Measurements from ENCODE around the gene NT5DC1. TPM values are rescaled to one million over a fixed set of nuclear protein-coding genes. Genes with fewer than 3 reads are reported as not detected.

NT5DC1 gene
- 10 to 100 TPM in 4 of 8 experiments, 1 to 10 TPM in 4; 6.0 to 27.8 (median 10.3) TPM for total RNA-seq

- Histone ChIP-seq H3K27ac (peak within 1 kb of the TSS; percentile 79 to 86), H3K4me1 (replicated peaks in 1 of 2) (no peaks in the 10 kb centered on the region), H3K4me3 (peak within 1 kb of the TSS; percentile 60 to 88 (median 76))
- in situ Hi-C loops (cut with MboI; ENCODE audit: low pct_unique_long_range_greater_than_20kb in 2 of 9, low sequenced_read_pairs in 9 of 9, unreplicated experiment in 9 of 9): loop anchor here in 1 of 9 experiments (25.0 kb wide), 1 partner anchor 112 kb away; no protein-coding TSS in a partner anchor
- ATAC-seq (replicated peaks in 6 of 8): peak; percentile 89 to 93 (median 91)
- WGBS, 10 experiments: 0 to 33% (median 5%) methylated on average over 1 to 8 of the region's 87 CpGs; no CpG with 5 or more reads in 1 of the 10 experiments
Observed at GRCh38 chr6:116100419-116101301, at the start of gene NT5DC1. Gene NT5DC1, plus strand, starts transcription at chr6:116100853. Its CDS starts 78 bp downstream, at chr6:116100931.

- H3K4me1 ChIP-seq (replicated peaks in 1 of 2): no peaks in the 10 kb centered on the region
- 31 to 100% (median 79%) methylated on average over 2 to 3 of the region's 3 CpGs for WGBS, 10 experiments
- H3K4me3 ChIP-seq: no peak overlapping the region
- no peak overlapping the region for H3K27ac ChIP-seq
- no peak for ATAC-seq (replicated peaks in 6 of 8)
- in situ Hi-C loops (cut with MboI; ENCODE audit: low pct_unique_long_range_greater_than_20kb in 2 of 9, low sequenced_read_pairs in 9 of 9, unreplicated experiment in 9 of 9): no loop called here
Observed at GRCh38 chr6:116051244-116051643, 49.4 kb upstream of the NT5DC1 start.

GRCh38 chr6:116055513-116055912 lies 45.1 kb upstream of the NT5DC1 start:
- Histone ChIP-seq H3K4me1 (replicated peaks in 1 of 2) (no peaks in the 10 kb centered on the region), H3K27ac (no peak overlapping the region), H3K4me3 (no peak overlapping the region)
- WGBS, 10 experiments: 86 to 100% (median 96%) methylated on average over 1 of the region's 1 CpG; no CpG with 5 or more reads in 6 of the 10 experiments
- ATAC-seq (replicated peaks in 6 of 8): no peak
- in situ Hi-C loops (cut with MboI; ENCODE audit: low pct_unique_long_range_greater_than_20kb in 2 of 9, low sequenced_read_pairs in 9 of 9, unreplicated experiment in 9 of 9): no loop called here

- in situ Hi-C loops (cut with MboI; ENCODE audit: low pct_unique_long_range_greater_than_20kb in 2 of 9, low sequenced_read_pairs in 9 of 9, unreplicated experiment in 9 of 9): no loop called here
- H3K4me1 ChIP-seq (replicated peaks in 1 of 2): no peaks in the 10 kb centered on the region
- H3K4me3 ChIP-seq: no peak overlapping the region
- 67 to 95% (median 86%) methylated on average over 1 to 2 of the region's 2 CpGs; no CpG with 5 or more reads in 3 of the 10 experiments for WGBS, 10 experiments
- no peak overlapping the region for H3K27ac ChIP-seq
- no peak for ATAC-seq (replicated peaks in 6 of 8)
Observed at GRCh38 chr6:116057766-116058165, 42.9 kb upstream of the NT5DC1 start.

DNA sequence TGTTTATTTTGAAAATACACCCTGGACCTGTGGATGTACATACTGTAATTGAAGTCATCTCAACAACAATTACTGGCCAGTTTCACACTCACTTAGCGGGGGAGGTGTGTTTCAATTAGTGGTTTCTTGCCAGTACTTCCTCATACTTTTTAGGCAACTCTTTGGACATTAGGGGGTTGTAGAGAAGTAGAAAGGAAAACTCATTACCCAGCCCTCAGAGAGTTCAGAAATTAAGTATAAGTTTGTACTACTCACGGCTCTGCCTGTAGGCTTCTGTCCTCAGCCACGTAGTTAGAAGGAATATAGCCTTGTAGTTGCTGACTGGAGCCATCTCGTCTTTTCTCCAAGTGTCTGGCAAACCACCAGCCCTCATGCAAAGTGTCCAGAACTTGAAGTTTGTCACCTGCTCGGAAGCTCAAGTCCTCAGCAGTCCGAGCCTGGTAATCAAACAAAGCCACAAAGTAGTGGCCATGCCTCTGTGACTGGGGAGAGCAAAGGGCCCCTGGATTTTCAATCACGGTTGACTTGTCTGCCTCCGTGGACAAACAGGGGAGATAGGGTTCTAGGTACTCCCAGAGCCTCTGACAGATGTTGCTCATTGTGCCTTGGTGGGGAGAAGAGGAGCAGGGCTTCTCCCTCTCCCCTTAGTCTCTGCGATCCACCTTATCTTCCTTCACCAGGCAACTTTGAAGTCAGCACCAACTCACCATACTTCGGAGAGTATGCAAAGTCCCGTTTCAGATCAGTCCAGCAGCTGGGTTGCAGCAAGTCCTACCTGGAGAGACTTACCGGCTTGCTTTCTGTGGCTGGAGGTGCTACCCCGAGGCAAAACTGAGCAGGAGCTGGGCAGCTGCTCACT lies 40.7 kb upstream of the NT5DC1 start:
- in situ Hi-C loops (cut with MboI; ENCODE audit: low pct_unique_long_range_greater_than_20kb in 2 of 9, low sequenced_read_pairs in 9 of 9, unreplicated experiment in 9 of 9): no loop called here
- no peaks in the 10 kb centered on the region for H3K4me1 ChIP-seq (replicated peaks in 1 of 2)
- WGBS, 10 experiments: 0 to 97% (median 82%) methylated on average over 1 to 12 of the region's 13 CpGs; no CpG with 5 or more reads in 1 of the 10 experiments
- no peak overlapping the region for H3K27ac ChIP-seq
- peak in 3 of 8 experiments; percentile 38 to 69 (median 53) for ATAC-seq (replicated peaks in 6 of 8)
- H3K4me3 ChIP-seq: no peak overlapping the region

- H3K27ac ChIP-seq: no peak within 1 kb of the TSS
- 0 to 80% (median 33%) methylated on average over 1 to 6 of the region's 7 CpGs; no CpG with 5 or more reads in 1 of the 10 experiments for whole genome bisulfite sequencing, 10 experiments
- peak in 3 of 8 experiments; percentile 80 to 89 (median 89) for ATAC-seq (replicated peaks in 6 of 8)
- H3K4me1 ChIP-seq (replicated peaks in 1 of 2): no peaks in the 10 kb centered on the region
- no peak within 1 kb of the TSS for H3K4me3 ChIP-seq
- in situ Hi-C loops (cut with MboI; ENCODE audit: low pct_unique_long_range_greater_than_20kb in 2 of 9, low sequenced_read_pairs in 9 of 9, unreplicated experiment in 9 of 9): no loop called here
Observed at GRCh38 chr6:116060572-116061283, 39.9 kb upstream of the NT5DC1 start, which contains the start of gene FRK. Gene FRK, minus strand, starts transcription at chr6:116060891. Its CDS starts 580 bp downstream, at chr6:116060311.

DNA sequence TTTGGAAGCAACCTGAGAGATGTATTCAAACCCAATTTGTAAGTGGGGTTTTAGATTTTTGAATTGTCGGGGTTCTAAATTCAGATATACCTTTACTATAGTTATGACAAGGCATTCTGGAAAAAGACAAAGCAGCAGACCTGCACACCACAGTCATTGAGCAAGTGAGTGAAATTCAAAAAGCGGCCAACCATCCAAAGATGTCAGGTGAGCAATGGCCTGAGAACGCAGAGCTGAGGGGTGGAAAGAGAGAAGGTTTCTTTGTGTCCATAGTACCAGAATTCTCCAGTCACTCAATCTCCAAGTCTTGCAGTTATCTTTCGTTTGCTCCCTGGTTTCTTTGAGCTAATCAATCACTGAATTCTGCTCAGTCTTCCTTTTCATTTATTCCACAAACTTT lies 38.2 kb upstream of the NT5DC1 start:
- H3K4me3 ChIP-seq: no peak overlapping the region
- H3K27ac ChIP-seq: no peak overlapping the region
- 69 to 97% (median 89%) methylated on average over 3 to 4 of the region's 4 CpGs for WGBS, 10 experiments
- no peaks in the 10 kb centered on the region for H3K4me1 ChIP-seq (replicated peaks in 1 of 2)
- ATAC-seq (replicated peaks in 6 of 8): no peak
- in situ Hi-C loops (cut with MboI; ENCODE audit: low pct_unique_long_range_greater_than_20kb in 2 of 9, low sequenced_read_pairs in 9 of 9, unreplicated experiment in 9 of 9): no loop called here

GRCh38 chr6:116064666-116065065 lies 36.0 kb upstream of the NT5DC1 start:
- Histone ChIP-seq H3K4me1 (replicated peaks in 1 of 2) (no peaks in the 10 kb centered on the region), H3K4me3 (no peak overlapping the region), H3K27ac (no peak overlapping the region)
- ATAC-seq (replicated peaks in 6 of 8): no peak
- in situ Hi-C loops (cut with MboI; ENCODE audit: low pct_unique_long_range_greater_than_20kb in 2 of 9, low sequenced_read_pairs in 9 of 9, unreplicated experiment in 9 of 9): no loop called here

GRCh38 chr6:116066789-116067188 lies 33.9 kb upstream of the NT5DC1 start:
- WGBS, 10 experiments: 38 to 100% (median 80%) methylated on average over 1 to 2 of the region's 2 CpGs; no CpG with 5 or more reads in 3 of the 10 experiments
- Histone ChIP-seq H3K27ac (no peak overlapping the region), H3K4me1 (replicated peaks in 1 of 2) (no peaks in the 10 kb centered on the region), H3K4me3 (no peak overlapping the region)
- in situ Hi-C loops (cut with MboI; ENCODE audit: low pct_unique_long_range_greater_than_20kb in 2 of 9, low sequenced_read_pairs in 9 of 9, unreplicated experiment in 9 of 9): no loop called here
- no peak for ATAC-seq (replicated peaks in 6 of 8)

DNA sequence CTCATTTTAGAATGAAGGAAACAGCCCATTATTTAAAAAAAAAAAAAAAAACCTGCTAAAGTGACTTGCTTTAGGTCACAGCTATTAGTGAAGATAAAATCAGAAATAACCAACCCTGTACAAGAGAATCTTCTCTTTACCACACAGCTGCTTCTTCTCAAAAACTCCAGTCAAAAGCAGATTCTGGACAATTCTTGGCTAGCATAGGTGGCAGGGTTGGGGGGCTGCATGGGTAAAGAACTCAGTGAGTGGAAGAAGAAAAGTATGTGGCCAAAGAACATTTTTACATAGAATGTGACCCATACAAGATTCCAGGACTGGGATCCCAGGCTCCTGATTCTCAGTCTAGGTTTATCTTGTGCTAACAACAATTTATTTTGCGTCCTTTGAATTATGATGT lies 30.6 kb upstream of the NT5DC1 start:
- 50 to 100% (median 86%) methylated on average over 1 of the region's 1 CpG; no CpG with 5 or more reads in 4 of the 10 experiments for WGBS, 10 experiments
- Histone ChIP-seq H3K4me3 (no peak overlapping the region), H3K27ac (no peak overlapping the region), H3K4me1 (replicated peaks in 1 of 2) (peaks cover 0 to 4% of the 10 kb centered on the region in 2 donors)
- in situ Hi-C loops (cut with MboI; ENCODE audit: low pct_unique_long_range_greater_than_20kb in 2 of 9, low sequenced_read_pairs in 9 of 9, unreplicated experiment in 9 of 9): no loop called here
- no peak for ATAC-seq (replicated peaks in 6 of 8)

GRCh38 chr6:116070616-116071389 lies 29.9 kb upstream of the NT5DC1 start:
- in situ Hi-C loops (cut with MboI; ENCODE audit: low pct_unique_long_range_greater_than_20kb in 2 of 9, low sequenced_read_pairs in 9 of 9, unreplicated experiment in 9 of 9): no loop called here
- H3K4me1 ChIP-seq (replicated peaks in 1 of 2): peaks cover 0 to 4% of the 10 kb centered on the region in 2 donors
- WGBS, 10 experiments: 6 to 100% (median 81%) methylated on average over 1 to 2 of the region's 2 CpGs; no CpG with 5 or more reads in 1 of the 10 experiments
- no peak overlapping the region for H3K4me3 ChIP-seq
- ATAC-seq (replicated peaks in 6 of 8): peak in 3 of 8 experiments; percentile 23 to 49 (median 33)
- no peak overlapping the region for H3K27ac ChIP-seq

DNA sequence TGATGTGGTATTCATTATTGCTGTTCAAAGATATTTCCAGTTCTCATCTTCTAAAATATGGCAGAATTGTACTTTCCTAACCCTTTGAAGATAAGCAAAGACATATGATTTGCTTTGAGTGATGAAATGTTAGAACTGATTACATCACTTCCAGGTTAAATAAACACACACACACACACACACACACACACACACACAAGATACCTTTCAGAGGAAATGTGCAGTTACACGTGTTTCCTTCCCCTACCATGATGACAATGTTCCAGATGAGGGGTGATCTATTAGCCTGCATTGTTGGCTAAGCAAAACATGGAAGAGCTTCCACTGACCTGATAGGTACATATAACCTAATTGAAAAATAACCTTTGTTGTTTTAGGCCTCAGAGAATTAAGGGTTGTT lies 28.3 kb upstream of the NT5DC1 start:
- WGBS, 10 experiments: 17 to 80% (median 55%) methylated on average over 1 of the region's 1 CpG; no CpG with 5 or more reads in 6 of the 10 experiments
- Histone ChIP-seq H3K4me1 (replicated peaks in 1 of 2) (peaks cover 0 to 4% of the 10 kb centered on the region in 2 donors), H3K27ac (no peak overlapping the region), H3K4me3 (no peak overlapping the region)
- in situ Hi-C loops (cut with MboI; ENCODE audit: low pct_unique_long_range_greater_than_20kb in 2 of 9, low sequenced_read_pairs in 9 of 9, unreplicated experiment in 9 of 9): no loop called here
- peak in 2 of 8 experiments; percentile 36 for ATAC-seq (replicated peaks in 6 of 8)
